Measurements from ENCODE around the gene MACROD2. TPM values are rescaled to one million over a fixed set of nuclear protein-coding genes. Genes with fewer than 3 reads are reported as not detected.

MACROD2 gene
- total and polyA plus RNA-seq, 2 donors (not counting 1 experiment from before 2014, with no cell fraction given) = 5.3 to 6.7 TPM

DNA sequence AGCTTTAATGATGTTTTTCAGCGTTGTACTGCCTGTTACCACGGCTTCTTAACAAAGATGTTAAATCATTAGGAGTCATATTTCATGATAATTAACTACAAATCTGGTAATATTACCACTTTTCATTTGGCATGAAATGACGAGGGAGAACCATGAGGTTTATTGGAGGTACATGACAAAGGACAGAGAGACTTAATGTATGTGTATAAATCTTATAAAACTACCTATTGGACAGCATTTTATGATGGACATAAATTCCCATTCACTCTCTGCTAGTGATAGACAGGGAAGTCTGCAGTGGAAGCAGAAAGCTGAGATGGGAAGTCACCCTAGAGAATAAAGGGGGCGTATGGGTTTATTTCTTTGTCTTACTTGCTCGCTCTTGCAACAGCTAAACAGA, 1292.0 kb downstream of the MACROD2 start:
- ATAC-seq (ENCODE audit: low read depth) (no peak), DNase-seq (no peak)
- Histone ChIP-seq H3K4me1 (ENCODE audit: control insufficient read depth in 2 of 2, insufficient read depth in 2 of 2, low read length in 2 of 2) (peaks cover 0 to 12% of the 10 kb centered on the region in 2 donors), H3K9ac (ENCODE audit: low read length) (no peak overlapping the region), H4K20me1 (ENCODE audit: control insufficient read depth, insufficient read depth, low read length, poor library complexity, severe bottlenecking) (no peaks in the 10 kb centered on the region), H3K27ac (ENCODE audit: low read length in 2 of 2) (no peak overlapping the region), H3K79me2 (ENCODE audit: control insufficient read depth, insufficient read depth, low read length) (no peaks in the 10 kb centered on the region), H3K4me2 (replicated peaks; ENCODE audit: low read depth, low read length, poor library complexity, severe bottlenecking) (no peak overlapping the region), H3K4me3 (ENCODE audit: control extremely low read depth in 1 of 5, extremely low read depth in 1 of 5, insufficient read depth in 1 of 5, low read depth in 2 of 5, low read length in 4 of 5) (no peak overlapping the region), H3K36me3 (replicated peaks in 1 of 2; ENCODE audit: control extremely low read depth in 1 of 2, control insufficient read depth in 1 of 2, extremely low read depth in 1 of 2, insufficient read depth in 2 of 2, low read length in 1 of 2) (no peaks in the 10 kb centered on the region), H2AFZ (ENCODE audit: insufficient read depth, low read depth, low read length, poor library complexity, severe bottlenecking) (no peak overlapping the region), H3K27me3 (replicated peaks in 1 of 4; ENCODE audit: control extremely low read depth in 1 of 4, control insufficient read depth in 3 of 4, insufficient read depth in 4 of 4, low read length in 3 of 4) (no peaks in the 10 kb centered on the region), H3K9me3 (ENCODE audit: control extremely low read depth in 1 of 3, control insufficient read depth in 2 of 3, insufficient read depth in 1 of 3, low read length in 2 of 3) (peaks cover 0 to 2% (median 0%) of the 10 kb centered on the region in 3 donors)
- no CpG with 5 or more reads among the region's 5 CpGs for WGBS (ENCODE audit: insufficient coverage)
- intact Hi-C loops (cut with micrococcal nuclease) = no loop called here
- Mint-ChIP-seq H3K9me3 (ENCODE audit: insufficient read depth) (peaks cover 5% of the 10 kb centered on the region), H3K27me3 (no peaks in the 10 kb centered on the region), H3K4me1 (peaks cover 11% of the 10 kb centered on the region), H3K4me3 (no peak overlapping the region), H3K27ac (no peak overlapping the region)
- CTCF ChIA-PET = interaction anchor here (1.1 kb wide), 1 partner anchor 14 kb away, joined by 3 read pairs; no protein-coding TSS in a partner anchor
- POLR2A ChIA-PET = no interaction called here
- TF ChIP-seq EZH2 (IDR thresholded peaks at IDR 0.05; ENCODE audit: borderline replicate concordance, insufficient read depth, low read depth, low read length, poor library complexity, severe bottlenecking) = no peak
- TF ChIP-seq, protein P1, sequence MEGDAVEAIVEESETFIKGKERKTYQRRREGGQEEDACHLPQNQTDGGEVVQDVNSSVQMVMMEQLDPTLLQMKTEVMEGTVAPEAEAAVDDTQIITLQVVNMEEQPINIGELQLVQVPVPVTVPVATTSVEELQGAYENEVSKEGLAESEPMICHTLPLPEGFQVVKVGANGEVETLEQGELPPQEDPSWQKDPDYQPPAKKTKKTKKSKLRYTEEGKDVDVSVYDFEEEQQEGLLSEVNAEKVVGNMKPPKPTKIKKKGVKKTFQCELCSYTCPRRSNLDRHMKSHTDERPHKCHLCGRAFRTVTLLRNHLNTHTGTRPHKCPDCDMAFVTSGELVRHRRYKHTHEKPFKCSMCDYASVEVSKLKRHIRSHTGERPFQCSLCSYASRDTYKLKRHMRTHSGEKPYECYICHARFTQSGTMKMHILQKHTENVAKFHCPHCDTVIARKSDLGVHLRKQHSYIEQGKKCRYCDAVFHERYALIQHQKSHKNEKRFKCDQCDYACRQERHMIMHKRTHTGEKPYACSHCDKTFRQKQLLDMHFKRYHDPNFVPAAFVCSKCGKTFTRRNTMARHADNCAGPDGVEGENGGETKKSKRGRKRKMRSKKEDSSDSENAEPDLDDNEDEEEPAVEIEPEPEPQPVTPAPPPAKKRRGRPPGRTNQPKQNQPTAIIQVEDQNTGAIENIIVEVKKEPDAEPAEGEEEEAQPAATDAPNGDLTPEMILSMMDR (IDR thresholded peaks at IDR 0.05) = no peak

DNA sequence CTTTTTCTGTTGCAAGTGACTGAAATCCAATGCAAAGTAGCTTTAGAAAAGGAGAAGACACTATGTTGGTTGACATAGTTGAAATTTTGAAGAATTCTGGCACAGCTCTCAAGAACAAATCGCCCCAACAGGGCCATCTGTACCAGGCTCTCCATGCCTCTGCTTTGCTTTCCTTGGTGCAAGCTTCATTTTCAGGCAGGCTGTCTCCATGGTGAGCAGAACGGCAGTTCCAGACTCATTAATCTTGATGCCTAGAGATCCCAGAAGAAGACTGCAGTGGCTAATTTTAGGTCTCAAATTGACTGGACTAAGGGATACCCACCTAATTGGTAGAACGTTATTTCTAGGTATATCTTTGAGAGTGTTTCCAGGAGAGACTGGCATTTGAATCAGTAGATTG, 1292.8 kb downstream of the MACROD2 start:
- no peaks in the 10 kb centered on the region for H3K79me2 ChIP-seq (ENCODE audit: control insufficient read depth, insufficient read depth, low read length)
- TF ChIP-seq, protein P1 (IDR thresholded peaks at IDR 0.05) = no peak
- no peak for TF ChIP-seq EZH2 (IDR thresholded peaks at IDR 0.05; ENCODE audit: borderline replicate concordance, insufficient read depth, low read depth, low read length, poor library complexity, severe bottlenecking)
- DNase-seq (no peak), ATAC-seq (ENCODE audit: low read depth) (no peak)
- no peaks in the 10 kb centered on the region for H4K20me1 ChIP-seq (ENCODE audit: control insufficient read depth, insufficient read depth, low read length, poor library complexity, severe bottlenecking)
- no peak overlapping the region for H3K4me3 Mint-ChIP-seq
- ChIA-PET CTCF (no interaction called here), POLR2A (no interaction called here)
- H3K27ac ChIP-seq (ENCODE audit: low read length in 2 of 2) = no peak overlapping the region
- H3K4me2 ChIP-seq (replicated peaks; ENCODE audit: low read depth, low read length, poor library complexity, severe bottlenecking) = no peak overlapping the region
- peaks cover 0 to 2% (median 0%) of the 10 kb centered on the region in 3 donors for H3K9me3 ChIP-seq (ENCODE audit: control extremely low read depth in 1 of 3, control insufficient read depth in 2 of 3, insufficient read depth in 1 of 3, low read length in 2 of 3)
- WGBS (ENCODE audit: insufficient coverage) = 100% methylated on average over 2 of the region's 3 CpGs
- H3K9ac ChIP-seq (ENCODE audit: low read length) = no peak overlapping the region
- intact Hi-C loops (cut with micrococcal nuclease) = no loop called here
- no peaks in the 10 kb centered on the region for H3K9me3 Mint-ChIP-seq (ENCODE audit: insufficient read depth)
- H3K36me3 ChIP-seq (replicated peaks in 1 of 2; ENCODE audit: control extremely low read depth in 1 of 2, control insufficient read depth in 1 of 2, extremely low read depth in 1 of 2, insufficient read depth in 2 of 2, low read length in 1 of 2) = no peaks in the 10 kb centered on the region
- H3K27me3 Mint-ChIP-seq = no peaks in the 10 kb centered on the region
- H3K27ac Mint-ChIP-seq = no peak overlapping the region
- H3K4me1 ChIP-seq (ENCODE audit: control insufficient read depth in 2 of 2, insufficient read depth in 2 of 2, low read length in 2 of 2) = peaks cover 0 to 12% of the 10 kb centered on the region in 2 donors
- H3K4me3 ChIP-seq (ENCODE audit: control extremely low read depth in 1 of 5, extremely low read depth in 1 of 5, insufficient read depth in 1 of 5, low read depth in 2 of 5, low read length in 4 of 5) = no peak overlapping the region
- H3K4me1 Mint-ChIP-seq = peaks cover 11% of the 10 kb centered on the region
- no peak overlapping the region for H2AFZ ChIP-seq (ENCODE audit: insufficient read depth, low read depth, low read length, poor library complexity, severe bottlenecking)
- no peaks in the 10 kb centered on the region for H3K27me3 ChIP-seq (replicated peaks in 1 of 4; ENCODE audit: control extremely low read depth in 1 of 4, control insufficient read depth in 3 of 4, insufficient read depth in 4 of 4, low read length in 3 of 4)
